Urothelium cell line (cell line): ENCODE data around the gene FAM78B.

Source experiments
- DNase-seq: peaks from one replicate; pipeline ENCODE4 v3.0.0; 2011; ENCODE audit warnings: low spot score, mixed read lengths
- FAIRE-seq: peaks from 2 replicates; lab custom pipeline; 2011; peaks lifted over from hg19 to GRCh38; lab: Jason Lieb, UNC

FAM78B gene

GRCh38 chr1:166080277-166080966 is 86.4 kb downstream of the FAM78B start:
- FAIRE-seq = no peak
- DNase-seq = no peak

- no peak for DNase-seq
- FAIRE-seq = peak; percentile 5
Measured at GRCh38 chr1:166079276-166079675, 87.5 kb downstream of the FAM78B start.

- DNase-seq (no peak), FAIRE-seq (no peak)
Measured at GRCh38 chr1:166073489-166073888, 93.3 kb downstream of the FAM78B start.

GRCh38 chr1:166069390-166069789 is 97.4 kb downstream of the FAM78B start:
- peak; percentile 12 for DNase-seq

GRCh38 chr1:166066107-166066506 is 100.7 kb downstream of the FAM78B start:
- DNase-seq (no peak), FAIRE-seq (no peak)

More at GRCh38 chr1:166069390-166069789, 97.4 kb downstream of the FAM78B start:
- no peak for FAIRE-seq

- FAIRE-seq = no peak
Measured at GRCh38 chr1:166064951-166065350, 101.8 kb downstream of the FAM78B start.

GRCh38 chr1:166064313-166064926 is 102.4 kb downstream of the FAM78B start:
- FAIRE-seq = no peak
- DNase-seq = no peak

More at GRCh38 chr1:166064951-166065350, 101.8 kb downstream of the FAM78B start:
- no peak for DNase-seq

GRCh38 chr1:166063701-166064100 is 103.1 kb downstream of the FAM78B start:
- DNase-seq (no peak), FAIRE-seq (no peak)

GRCh38 chr1:166062421-166063070 is 104.3 kb downstream of the FAM78B start:
- no peak for FAIRE-seq

GRCh38 chr1:166057650-166058049 is 109.2 kb downstream of the FAM78B start:
- DNase-seq (no peak), FAIRE-seq (no peak)

More at GRCh38 chr1:166062421-166063070, 104.3 kb downstream of the FAM78B start:
- no peak for DNase-seq

- no peak for DNase-seq
- FAIRE-seq = no peak
Measured at GRCh38 chr1:166053395-166053794, 113.4 kb downstream of the FAM78B start.

- DNase-seq (no peak), FAIRE-seq (no peak)
Measured at GRCh38 chr1:166040202-166040997, 126.4 kb downstream of the FAM78B start.

GRCh38 chr1:166039436-166040201 is 127.2 kb downstream of the FAM78B start:
- DNase-seq (no peak), FAIRE-seq (no peak)

- no peak for DNase-seq
Measured at GRCh38 chr1:166036092-166036491, 130.7 kb downstream of the FAM78B start.

GRCh38 chr1:166032572-166033371 is 134.0 kb downstream of the FAM78B start:
- FAIRE-seq = no peak
- DNase-seq = no peak

More at GRCh38 chr1:166036092-166036491, 130.7 kb downstream of the FAM78B start:
- no peak for FAIRE-seq

GRCh38 chr1:166031932-166032571 is 134.7 kb downstream of the FAM78B start:
- FAIRE-seq (no peak), DNase-seq (no peak)

GRCh38 chr1:166029196-166029945 is 137.4 kb downstream of the FAM78B start:
- no peak for DNase-seq
- no peak for FAIRE-seq

GRCh38 chr1:166026555-166026954 is 140.2 kb downstream of the FAM78B start:
- no peak for FAIRE-seq

More at GRCh38 chr1:166026555-166026954, 140.2 kb downstream of the FAM78B start:
- no peak for DNase-seq
